ENCODE data around the gene PATJ.

- TF ChIP-seq CTCF (IDR thresholded peaks at IDR 0.05) (no peak), POLR2A (IDR thresholded peaks at IDR 0.05) (no peak)
These were observed 76.7 kb downstream of the PATJ start for GRCh38 chr1:61818992-61819391.

Data from esophagus squamous epithelium (tissue), 4 donors.